ENCODE data around the gene MRPL33. TPM values are rescaled to one million over a fixed set of nuclear protein-coding genes. Genes with fewer than 3 reads are reported as not detected.

Gene MRPL33
- total RNA-seq, 1 donor from 2014 or later = 3.4 TPM

DNA sequence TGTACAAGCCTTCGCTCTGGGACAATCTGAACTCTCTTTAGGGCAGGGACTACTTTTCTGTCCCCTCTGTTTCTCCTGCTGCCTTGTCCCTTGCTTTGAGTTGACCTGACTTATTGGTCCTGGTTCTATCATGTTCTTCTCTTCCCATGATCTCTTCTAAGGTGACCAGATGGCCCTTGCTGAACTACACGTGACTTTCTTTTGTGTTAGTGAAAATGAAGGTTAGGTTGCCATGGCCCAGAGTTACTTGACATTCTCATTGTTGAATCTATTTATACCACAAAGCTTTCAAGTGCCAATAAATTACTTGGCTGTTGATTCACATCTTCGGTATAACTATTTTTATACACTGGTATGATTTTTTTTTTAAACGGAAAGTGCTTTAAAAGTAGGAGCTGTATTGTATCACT lies 24.4 kb downstream of the MRPL33 start:
- TF ChIP-seq, protein P1, sequence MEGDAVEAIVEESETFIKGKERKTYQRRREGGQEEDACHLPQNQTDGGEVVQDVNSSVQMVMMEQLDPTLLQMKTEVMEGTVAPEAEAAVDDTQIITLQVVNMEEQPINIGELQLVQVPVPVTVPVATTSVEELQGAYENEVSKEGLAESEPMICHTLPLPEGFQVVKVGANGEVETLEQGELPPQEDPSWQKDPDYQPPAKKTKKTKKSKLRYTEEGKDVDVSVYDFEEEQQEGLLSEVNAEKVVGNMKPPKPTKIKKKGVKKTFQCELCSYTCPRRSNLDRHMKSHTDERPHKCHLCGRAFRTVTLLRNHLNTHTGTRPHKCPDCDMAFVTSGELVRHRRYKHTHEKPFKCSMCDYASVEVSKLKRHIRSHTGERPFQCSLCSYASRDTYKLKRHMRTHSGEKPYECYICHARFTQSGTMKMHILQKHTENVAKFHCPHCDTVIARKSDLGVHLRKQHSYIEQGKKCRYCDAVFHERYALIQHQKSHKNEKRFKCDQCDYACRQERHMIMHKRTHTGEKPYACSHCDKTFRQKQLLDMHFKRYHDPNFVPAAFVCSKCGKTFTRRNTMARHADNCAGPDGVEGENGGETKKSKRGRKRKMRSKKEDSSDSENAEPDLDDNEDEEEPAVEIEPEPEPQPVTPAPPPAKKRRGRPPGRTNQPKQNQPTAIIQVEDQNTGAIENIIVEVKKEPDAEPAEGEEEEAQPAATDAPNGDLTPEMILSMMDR (IDR thresholded peaks at IDR 0.05) = no peak
- Histone ChIP-seq H3K36me3 (no peaks in the 10 kb centered on the region), H3K4me3 (no peak overlapping the region), H3K27ac (peak overlapping the region; percentile 96 to 98), H3K27me3 (no peaks in the 10 kb centered on the region), H3K4me1 (peaks cover 30 to 57% of the 10 kb centered on the region in 2 donors), H3K9me3 (no peaks in the 10 kb centered on the region)
- DNase-seq (ENCODE audit: low spot score in 2 of 2) = no peak
- intact Hi-C loops (cut with DNase I) = loop anchor here (1.0 to 5.0 kb wide), 2 partner anchors 25 to 546 kb away; partner anchors contain the start of gene MRPL33

- no peaks in the 10 kb centered on the region for H3K9me3 ChIP-seq
- peaks cover 30 to 57% of the 10 kb centered on the region in 2 donors for H3K4me1 ChIP-seq
- H3K4me3 ChIP-seq = no peak overlapping the region
- no peaks in the 10 kb centered on the region for H3K36me3 ChIP-seq
- intact Hi-C loops (cut with DNase I) = loop anchor here (1.0 to 5.0 kb wide), 2 partner anchors 26 to 545 kb away; partner anchors contain the start of gene MRPL33
- DNase-seq (ENCODE audit: low spot score in 2 of 2) = peak in 1 of 2 donors; percentile 80
- H3K27ac ChIP-seq = peak overlapping the region; percentile 96 to 98
- no peaks in the 10 kb centered on the region for H3K27me3 ChIP-seq
- TF ChIP-seq, protein P1 (IDR thresholded peaks at IDR 0.05) = no peak
Measured at GRCh38 chr2:27796791-27797765, 25.6 kb downstream of the MRPL33 start.

DNA sequence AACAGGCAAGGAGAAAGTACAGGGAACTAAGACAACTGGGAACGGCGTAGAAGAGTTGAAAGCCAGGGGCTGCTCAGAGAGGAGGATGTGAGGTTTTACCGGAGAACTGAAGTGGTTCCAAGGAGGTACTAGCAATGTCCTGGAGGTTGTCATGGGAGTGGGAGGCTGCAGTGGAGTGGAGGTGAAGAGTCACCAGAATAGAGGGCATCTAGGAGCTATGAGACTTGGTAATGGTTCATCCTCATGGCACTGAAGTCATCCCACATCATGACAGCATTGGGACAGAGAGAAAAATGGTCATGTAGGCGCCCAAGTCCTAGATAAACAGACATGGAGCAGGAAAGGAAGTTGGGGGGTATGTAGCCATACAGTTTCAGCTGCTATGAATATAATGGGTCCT lies 26.3 kb downstream of the MRPL33 start:
- TF ChIP-seq, protein P1 (IDR thresholded peaks at IDR 0.05) = no peak
- H3K4me1 ChIP-seq = peaks cover 30 to 57% of the 10 kb centered on the region in 2 donors
- H3K9me3 ChIP-seq = no peaks in the 10 kb centered on the region
- H3K36me3 ChIP-seq = no peaks in the 10 kb centered on the region
- DNase-seq (ENCODE audit: low spot score in 2 of 2) = no peak
- H3K4me3 ChIP-seq = no peak overlapping the region
- H3K27ac ChIP-seq = peak overlapping the region; percentile 96 to 98
- intact Hi-C loops (cut with DNase I) = loop anchor here (2.0 to 5.0 kb wide), 3 partner anchors 77 to 544 kb away; partner anchors contain the start of genes BABAM2 and RBKS
- H3K27me3 ChIP-seq = no peaks in the 10 kb centered on the region

DNA sequence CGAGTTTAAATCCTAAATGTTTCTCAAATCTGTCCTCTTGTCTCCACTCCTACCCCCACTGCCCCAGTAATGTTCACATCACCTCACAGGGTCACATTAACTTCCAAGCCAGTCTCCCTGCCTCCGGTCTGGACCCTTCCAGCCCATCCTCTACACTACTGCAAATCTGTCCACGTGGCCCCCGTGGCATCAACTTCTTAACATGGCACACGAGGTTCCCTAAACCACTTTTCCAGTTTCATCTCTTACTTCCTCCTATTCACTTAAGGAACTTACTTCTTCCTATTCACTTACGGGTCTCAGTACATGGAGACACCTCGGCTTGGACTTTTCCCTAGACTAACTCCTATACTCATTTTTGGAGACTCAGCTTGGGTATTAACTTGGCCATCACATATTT lies 27.0 kb downstream of the MRPL33 start:
- TF ChIP-seq, protein P1 (IDR thresholded peaks at IDR 0.05) = no peak
- no peaks in the 10 kb centered on the region for H3K27me3 ChIP-seq
- DNase-seq (ENCODE audit: low spot score in 2 of 2) = no peak
- no peak overlapping the region for H3K4me3 ChIP-seq
- intact Hi-C loops (cut with DNase I) = loop anchor here (2.0 to 5.0 kb wide), 3 partner anchors 78 to 544 kb away; partner anchors contain the start of genes BABAM2 and RBKS
- H3K4me1 ChIP-seq = peaks cover 30 to 57% of the 10 kb centered on the region in 2 donors
- H3K9me3 ChIP-seq = no peaks in the 10 kb centered on the region
- H3K27ac ChIP-seq = peak overlapping the region; percentile 96 to 98
- no peaks in the 10 kb centered on the region for H3K36me3 ChIP-seq

GRCh38 chr2:27798948-27799645 lies 27.6 kb downstream of the MRPL33 start:
- peak; percentile 58 to 95 for DNase-seq (ENCODE audit: low spot score in 2 of 2)
- H3K36me3 ChIP-seq = no peaks in the 10 kb centered on the region
- H3K4me3 ChIP-seq = no peak overlapping the region
- H3K27me3 ChIP-seq = no peaks in the 10 kb centered on the region
- peak overlapping the region; percentile 96 to 98 for H3K27ac ChIP-seq
- peaks cover 30 to 57% of the 10 kb centered on the region in 2 donors for H3K4me1 ChIP-seq
- intact Hi-C loops (cut with DNase I) = loop anchor here (1.0 to 5.0 kb wide), 5 partner anchors 78 to 596 kb away; partner anchors contain the start of genes BABAM2 and RBKS
- TF ChIP-seq, protein P1 (IDR thresholded peaks at IDR 0.05) = no peak
- no peaks in the 10 kb centered on the region for H3K9me3 ChIP-seq
